Effector memory CD8-positive, alpha-beta T cell (primary cell): ENCODE measurements around the gene WDR77.
A peak's percentile ranks its signal among the peaks of the same experiment; 100 is the strongest.

ENCODE experiments used
- ATAC-seq: fragments of 150-1000 bp; cut with Tn5 transposase; replicated peaks from 2 replicates; pipeline ENCODE4 v1.10.0; 2021; ENCODE audit warnings: mild to moderate bottlenecking, moderate library complexity
- DNase-seq, 3 experiments: peaks; one replicate each; pipeline ENCODE4 v3.0.0; 2021
- H3K27ac Mint-ChIP-seq, 2 donors: one replicate each; pipeline ENCODE4 v1.8.0; 2022; ENCODE audit warnings: mild to moderate bottlenecking in 2 of 2, mixed read lengths in 2 of 2, moderate library complexity in 2 of 2
- H3K27me3 Mint-ChIP-seq, 2 donors: one replicate each; pipeline ENCODE4 v1.8.0; 2022; ENCODE audit warnings: mixed read lengths in 2 of 2
- H3K36me3 Mint-ChIP-seq: one replicate; pipeline ENCODE4 v1.8.0; 2022; ENCODE audit warnings: mild to moderate bottlenecking, moderate library complexity, mixed read lengths; ENCODE audit not compliant: insufficient read depth
- H3K4me1 Mint-ChIP-seq, 2 donors: one replicate each; pipeline ENCODE4 v1.8.0; 2022; ENCODE audit warnings: low read depth in 2 of 2, mixed read lengths in 2 of 2
- H3K4me3 Mint-ChIP-seq, 2 donors: one replicate each; pipeline ENCODE4 v1.8.0; 2022; ENCODE audit warnings: mild to moderate bottlenecking in 2 of 2, mixed read lengths in 2 of 2, moderate library complexity in 2 of 2
- H3K9me3 Mint-ChIP-seq, 2 donors: one replicate each; pipeline ENCODE4 v1.8.0; 2022; ENCODE audit warnings: mixed read lengths in 2 of 2
- total RNA-seq, 9 experiments: gene quantifications; one replicate each; lab custom pipeline; 2026; lab: John Stamatoyannopoulos, UW

WDR77 gene
- 16.3 to 72.8 (median 33.7) reads per million in 9 experiments for total RNA-seq

- peaks cover 46 to 66% of the 10 kb centered on the region in 2 donors for H3K4me1 Mint-ChIP-seq
- DNase-seq (peak; percentile 85 to 88 (median 86)), ATAC-seq (peak; percentile 94)
- H3K9me3 Mint-ChIP-seq: no peaks in the 10 kb centered on the region
- H3K4me3 Mint-ChIP-seq: peak within 1 kb of the TSS; percentile 100
- peak within 1 kb of the TSS; percentile 100 for H3K27ac Mint-ChIP-seq
- H3K27me3 Mint-ChIP-seq: no peaks in the 10 kb centered on the region
- H3K36me3 Mint-ChIP-seq: peaks cover 54% of the 10 kb centered on the region
These were observed at the start of gene WDR77, which contains the start of gene ATP5PB for GRCh38 chr1:111448918-111449702. WDR77 (minus strand) TSS chr1:111449256; CDS start chr1:111449169, 87 bp downstream. ATP5PB (plus strand) TSS chr1:111449464; CDS start chr1:111449542, 78 bp downstream.

- Mint-ChIP-seq H3K4me1 (peaks cover 5 to 12% of the 10 kb centered on the region in 2 donors), H3K27ac (no peak overlapping the region), H3K9me3 (peaks cover 4 to 6% of the 10 kb centered on the region in 2 donors), H3K27me3 (no peaks in the 10 kb centered on the region), H3K36me3 (no peaks in the 10 kb centered on the region), H3K4me3 (no peak overlapping the region)
- DNase-seq (no peak), ATAC-seq (no peak)
These were observed 48.5 kb upstream of the WDR77 start for GRCh38 chr1:111497592-111497991.

GRCh38 chr1:111496398-111496797, 47.3 kb upstream of the WDR77 start:
- Mint-ChIP-seq H3K9me3 (peaks cover 4 to 6% of the 10 kb centered on the region in 2 donors), H3K27me3 (no peaks in the 10 kb centered on the region), H3K27ac (no peak overlapping the region), H3K36me3 (no peaks in the 10 kb centered on the region), H3K4me1 (peaks cover 5 to 10% of the 10 kb centered on the region in 2 donors), H3K4me3 (no peak overlapping the region)
- ATAC-seq (peak; percentile 36), DNase-seq (no peak)

GRCh38 chr1:111491070-111491469, 42.0 kb upstream of the WDR77 start:
- Mint-ChIP-seq H3K9me3 (no peaks in the 10 kb centered on the region), H3K4me1 (peaks cover 3 to 5% of the 10 kb centered on the region in 2 donors), H3K27ac (no peak overlapping the region), H3K27me3 (no peaks in the 10 kb centered on the region), H3K4me3 (no peak overlapping the region), H3K36me3 (no peaks in the 10 kb centered on the region)
- ATAC-seq (no peak), DNase-seq (no peak)

GRCh38 chr1:111490220-111490619, 41.2 kb upstream of the WDR77 start:
- Mint-ChIP-seq H3K27me3 (no peaks in the 10 kb centered on the region), H3K27ac (no peak overlapping the region), H3K9me3 (no peaks in the 10 kb centered on the region), H3K36me3 (no peaks in the 10 kb centered on the region), H3K4me3 (no peak overlapping the region), H3K4me1 (peaks cover 3 to 5% of the 10 kb centered on the region in 2 donors)
- ATAC-seq (no peak), DNase-seq (no peak)

- Mint-ChIP-seq H3K4me3 (no peak overlapping the region), H3K4me1 (peaks cover 3 to 5% of the 10 kb centered on the region in 2 donors), H3K27ac (no peak overlapping the region), H3K9me3 (no peaks in the 10 kb centered on the region), H3K27me3 (no peaks in the 10 kb centered on the region), H3K36me3 (no peaks in the 10 kb centered on the region)
- DNase-seq: no peak
- no peak for ATAC-seq
These were observed 40.5 kb upstream of the WDR77 start for GRCh38 chr1:111489604-111490003.

- H3K27ac Mint-ChIP-seq: no peak overlapping the region
- no peak for ATAC-seq
These were observed 39.6 kb upstream of the WDR77 start for GRCh38 chr1:111488669-111489068.

GRCh38 chr1:111487133-111487532, 38.1 kb upstream of the WDR77 start:
- Mint-ChIP-seq H3K36me3 (no peaks in the 10 kb centered on the region), H3K27me3 (no peaks in the 10 kb centered on the region), H3K4me3 (no peak overlapping the region), H3K27ac (no peak overlapping the region), H3K4me1 (peaks cover 6 to 9% of the 10 kb centered on the region in 2 donors), H3K9me3 (no peaks in the 10 kb centered on the region)
- DNase-seq (no peak), ATAC-seq (no peak)

More at GRCh38 chr1:111488669-111489068, 39.6 kb upstream of the WDR77 start:
- H3K36me3 Mint-ChIP-seq: no peaks in the 10 kb centered on the region
- DNase-seq: no peak
- H3K4me3 Mint-ChIP-seq: no peak overlapping the region
- peaks cover 3 to 5% of the 10 kb centered on the region in 2 donors for H3K4me1 Mint-ChIP-seq
- no peaks in the 10 kb centered on the region for H3K9me3 Mint-ChIP-seq
- no peaks in the 10 kb centered on the region for H3K27me3 Mint-ChIP-seq

GRCh38 chr1:111486431-111486830, 37.4 kb upstream of the WDR77 start:
- Mint-ChIP-seq H3K27ac (no peak overlapping the region), H3K27me3 (no peaks in the 10 kb centered on the region), H3K36me3 (no peaks in the 10 kb centered on the region), H3K9me3 (no peaks in the 10 kb centered on the region), H3K4me3 (no peak overlapping the region), H3K4me1 (peaks cover 6 to 9% of the 10 kb centered on the region in 2 donors)
- no peak for DNase-seq
- no peak for ATAC-seq

GRCh38 chr1:111484391-111485026, 35.5 kb upstream of the WDR77 start:
- Mint-ChIP-seq H3K4me1 (peaks cover 4 to 14% of the 10 kb centered on the region in 2 donors), H3K9me3 (no peaks in the 10 kb centered on the region), H3K27me3 (no peaks in the 10 kb centered on the region), H3K27ac (peak overlapping the region; percentile 35 to 69), H3K36me3 (no peaks in the 10 kb centered on the region), H3K4me3 (no peak overlapping the region)
- ATAC-seq (no peak), DNase-seq (no peak)

- H3K27ac Mint-ChIP-seq: no peak overlapping the region
- peaks cover 4 to 15% of the 10 kb centered on the region in 2 donors for H3K4me1 Mint-ChIP-seq
- no peaks in the 10 kb centered on the region for H3K27me3 Mint-ChIP-seq
- no peaks in the 10 kb centered on the region for H3K36me3 Mint-ChIP-seq
- no peak overlapping the region for H3K4me3 Mint-ChIP-seq
- ATAC-seq (no peak), DNase-seq (no peak)
- H3K9me3 Mint-ChIP-seq: no peaks in the 10 kb centered on the region
These were observed 34.8 kb upstream of the WDR77 start for GRCh38 chr1:111483876-111484275.

- Mint-ChIP-seq H3K4me1 (peaks cover 9 to 19% of the 10 kb centered on the region in 2 donors), H3K9me3 (no peaks in the 10 kb centered on the region), H3K36me3 (peaks cover 1% of the 10 kb centered on the region), H3K27ac (no peak overlapping the region), H3K27me3 (no peaks in the 10 kb centered on the region), H3K4me3 (no peak overlapping the region)
- ATAC-seq (no peak), DNase-seq (no peak)
These were observed 34.1 kb upstream of the WDR77 start for GRCh38 chr1:111483166-111483565.

- DNase-seq: no peak
- ATAC-seq: no peak
- no peaks in the 10 kb centered on the region for H3K27me3 Mint-ChIP-seq
- peaks cover 23 to 33% of the 10 kb centered on the region in 2 donors for H3K4me1 Mint-ChIP-seq
- H3K9me3 Mint-ChIP-seq: no peaks in the 10 kb centered on the region
- no peak overlapping the region for H3K4me3 Mint-ChIP-seq
- no peak overlapping the region for H3K27ac Mint-ChIP-seq
- H3K36me3 Mint-ChIP-seq: peaks cover 7% of the 10 kb centered on the region
These were observed 32.5 kb upstream of the WDR77 start for GRCh38 chr1:111481387-111482221.
